HT1080 (cell line): ENCODE data around the gene ZBTB16. TPM values are rescaled to one million over a fixed set of nuclear protein-coding genes. Genes with fewer than 3 reads are reported as not detected.

Experiments used
- DNase-seq: peaks from one replicate; pipeline ENCODE4 v3.0.0-alpha.2; 2015; ENCODE audit warnings: low read depth
- total RNA-seq: library from RNA; depleted of rRNA; stranded (reverse); fragments of >200 nt; shearing (Covaris generic); gene quantifications from 2 replicates; pipeline ENCODE4 v1.2.3, GENCODE V29; 2014

Gene ZBTB16
- total RNA-seq, 1 experiment from 2014 or later: not detected

- no peak for DNase-seq
These were observed 24.1 kb downstream of the ZBTB16 start for GRCh38 chr11:114083391-114084252.

- no peak for DNase-seq
These were observed 24.9 kb downstream of the ZBTB16 start for GRCh38 chr11:114084414-114084813.

GRCh38 chr11:114085965-114086793 is 26.7 kb downstream of the ZBTB16 start:
- DNase-seq: no peak

- DNase-seq: no peak
These were observed 27.5 kb downstream of the ZBTB16 start for GRCh38 chr11:114087025-114087424.

- peak; percentile 8 for DNase-seq
These were observed 28.7 kb downstream of the ZBTB16 start for GRCh38 chr11:114088216-114088615.

- DNase-seq: no peak
These were observed 29.3 kb downstream of the ZBTB16 start for GRCh38 chr11:114088836-114089235.

- no peak for DNase-seq
These were observed 30.2 kb downstream of the ZBTB16 start for GRCh38 chr11:114089748-114090147.

GRCh38 chr11:114090225-114090910 is 30.9 kb downstream of the ZBTB16 start:
- no peak for DNase-seq

GRCh38 chr11:114090976-114091375 is 31.5 kb downstream of the ZBTB16 start:
- DNase-seq: no peak

GRCh38 chr11:114091516-114092397 is 32.2 kb downstream of the ZBTB16 start:
- no peak for DNase-seq

GRCh38 chr11:114092478-114092877 is 33.0 kb downstream of the ZBTB16 start:
- no peak for DNase-seq

- no peak for DNase-seq
These were observed 33.4 kb downstream of the ZBTB16 start for GRCh38 chr11:114092953-114093352.

- DNase-seq: no peak
These were observed 35.0 kb downstream of the ZBTB16 start for GRCh38 chr11:114094516-114094915.

- no peak for DNase-seq
These were observed 36.4 kb downstream of the ZBTB16 start for GRCh38 chr11:114095899-114096298.

GRCh38 chr11:114097832-114098231 is 38.3 kb downstream of the ZBTB16 start:
- DNase-seq: no peak

- no peak for DNase-seq
These were observed 39.4 kb downstream of the ZBTB16 start for GRCh38 chr11:114098927-114099326.

GRCh38 chr11:114099392-114100178 is 40.1 kb downstream of the ZBTB16 start:
- no peak for DNase-seq

- no peak for DNase-seq
These were observed 43.7 kb downstream of the ZBTB16 start for GRCh38 chr11:114102993-114103896.

GRCh38 chr11:114105611-114106010 is 46.1 kb downstream of the ZBTB16 start:
- DNase-seq: no peak
